Natural killer cell (primary cell): ENCODE results near the gene ABR. TPM values are rescaled to one million over a fixed set of nuclear protein-coding genes. Genes with fewer than 3 reads are reported as not detected.
"Not testable (repeated sequence)": the region's sequence is repeated elsewhere in the genome, so short reads cannot be mapped to it uniquely, and the experiment has no call there.

Source experiments
- ATAC-seq, 3 donors: fragments of 150-1000 bp in 2 of 3; fragments of 200-7000 bp in 1 of 3; cut with Tn5 transposase; 1 replicate in 1 of 3; 2 replicates in 2 of 3; pipeline ENCODE4 v1.10.0; 2021; ENCODE audit warnings: mild to moderate bottlenecking in 2 of 3, moderate library complexity in 2 of 3
- DNase-seq, 2 donors: peaks; one replicate each; pipeline versions ENCODE4 v3.0.0 to v3.0.0-alpha.2; 2013 to 2021; ENCODE audit warnings: mixed read lengths in 1 of 2
- H3K27ac ChIP-seq: one replicate; pipeline ENCODE4 v1.5.1; 2013; ENCODE audit warnings: mild to moderate bottlenecking, low read length
- H3K27me3 ChIP-seq: one replicate; pipeline ENCODE4 v1.6.1; 2013; ENCODE audit warnings: low read length; ENCODE audit not compliant: control insufficient read depth, insufficient read depth
- H3K36me3 ChIP-seq: one replicate; pipeline ENCODE4 v1.6.1; 2013; ENCODE audit warnings: low read length; ENCODE audit not compliant: control insufficient read depth, insufficient read depth
- H3K4me1 ChIP-seq: one replicate; pipeline ENCODE4 v1.6.1; 2013; ENCODE audit warnings: low read length; ENCODE audit not compliant: control insufficient read depth, insufficient read depth
- H3K4me3 ChIP-seq: one replicate; pipeline ENCODE4 v1.5.1; 2013; ENCODE audit warnings: low read length
- H3K9me3 ChIP-seq: one replicate; pipeline ENCODE4 v1.6.1; 2013; ENCODE audit warnings: low read length; ENCODE audit not compliant: control insufficient read depth, insufficient read depth
- H3K27ac Mint-ChIP-seq, 2 donors: one replicate each; pipeline ENCODE4 v1.8.0; 2022; ENCODE audit warnings: mild to moderate bottlenecking in 2 of 2, mixed read lengths in 2 of 2, moderate library complexity in 1 of 2
- H3K27me3 Mint-ChIP-seq, 2 donors: one replicate each; pipeline ENCODE4 v1.8.0; 2022; ENCODE audit warnings: low read depth in 2 of 2, mixed read lengths in 2 of 2
- H3K36me3 Mint-ChIP-seq: one replicate; pipeline ENCODE4 v1.8.0; 2022; ENCODE audit warnings: mixed read lengths
- H3K4me1 Mint-ChIP-seq, 2 donors: one replicate each; pipeline ENCODE4 v1.8.0; 2022; ENCODE audit warnings: mixed read lengths in 2 of 2
- H3K4me3 Mint-ChIP-seq: one replicate; pipeline ENCODE4 v1.8.0; 2022; ENCODE audit warnings: mild to moderate bottlenecking, moderate library complexity, mixed read lengths
- H3K9me3 Mint-ChIP-seq, 2 donors: one replicate each; pipeline ENCODE4 v1.8.0; 2022; ENCODE audit warnings: mixed read lengths in 2 of 2
- CTCF ChIP-seq: fragments of 200-600 bp; IDR thresholded peaks from one replicate; pipeline ENCODE4 v1.8.0; 2022; ENCODE audit warnings: antibody characterized with exemption
- WGBS: methylation state at CpG from one replicate; pipeline ENCODE4 v1.1.7; 2013; ENCODE audit warnings: missing lambda C conversion rate; ENCODE audit not compliant: insufficient coverage; 5-methylcytosine and 5-hydroxymethylcytosine counted together
- intact Hi-C: fragments of 100-400 bp; cut with micrococcal nuclease; formaldehyde crosslinking; loops from one replicate; pipeline ENCODE4 v1.14.2; 2022
- total RNA-seq, 4 donors: library from RNA; stranded (reverse); fragments of 120-200 nt in 1 of 4; gene quantifications; one replicate each; pipeline versions ENCODE4 v1.2.3 to v1.2.4, GENCODE V29; 2013 to 2022

Gene ABR
- total RNA-seq, 3 donors from 2014 or later (not counting 1 experiment from before 2014, with no cell fraction given): 155 to 215 (median 163) TPM

DNA sequence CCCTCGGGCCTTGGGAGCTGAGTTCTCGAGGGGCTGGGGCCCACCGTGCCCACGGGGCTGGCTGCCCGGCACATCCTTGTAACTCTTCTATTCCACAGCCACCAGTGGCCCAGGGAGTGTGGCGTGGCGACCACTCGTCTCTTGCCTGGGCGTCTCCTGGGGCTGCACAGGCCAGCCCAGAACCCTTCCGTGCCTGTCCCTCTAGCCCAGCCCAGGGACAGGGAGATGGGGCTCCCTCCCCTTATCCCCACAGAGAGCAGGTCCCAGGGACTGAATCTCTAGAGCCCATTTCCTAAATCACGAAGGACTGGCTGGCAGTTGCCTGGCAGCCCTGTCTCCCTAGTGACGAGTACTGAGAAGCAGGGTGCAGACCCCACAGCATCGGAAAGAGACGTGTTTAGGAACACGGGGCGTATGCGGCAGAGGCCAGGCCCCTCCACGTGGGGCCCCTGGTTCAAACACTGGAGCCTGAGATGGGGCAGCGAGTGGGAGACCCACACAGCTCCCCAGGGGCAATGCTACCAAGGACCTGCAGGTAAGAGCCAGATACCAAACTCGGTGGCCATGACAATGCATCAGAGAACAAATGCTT lies 131.8 kb downstream of the ABR start:
- ATAC-seq: no peak
- no peak overlapping the region for H3K27ac ChIP-seq
- intact Hi-C loops: no loop called here
- no peak overlapping the region for H3K4me3 ChIP-seq
- Mint-ChIP-seq H3K36me3 (no peaks in the 10 kb centered on the region), H3K9me3 (no peaks in the 10 kb centered on the region), H3K27ac (no peak overlapping the region), H3K4me3 (no peak overlapping the region), H3K4me1 (peaks cover 13 to 14% of the 10 kb centered on the region in 2 donors), H3K27me3 (no peaks in the 10 kb centered on the region)
- H3K27me3 ChIP-seq: no peaks in the 10 kb centered on the region
- WGBS: 94% methylated on average over 20 of the region's 20 CpGs
- peaks cover 4% of the 10 kb centered on the region for H3K4me1 ChIP-seq
- no peak for TF ChIP-seq CTCF
- no peaks in the 10 kb centered on the region for H3K9me3 ChIP-seq
- no peak for DNase-seq
- peaks cover 17% of the 10 kb centered on the region for H3K36me3 ChIP-seq

- H3K4me3 ChIP-seq: no peak overlapping the region
- peaks cover 13 to 21% of the 10 kb centered on the region in 2 donors for H3K4me1 Mint-ChIP-seq
- H3K9me3 ChIP-seq: no peaks in the 10 kb centered on the region
- ATAC-seq (no peak), DNase-seq (no peak)
- no peaks in the 10 kb centered on the region for H3K27me3 Mint-ChIP-seq
- 92% methylated on average over 21 of the region's 21 CpGs for WGBS
- H3K27ac Mint-ChIP-seq: no peak overlapping the region
- H3K4me3 Mint-ChIP-seq: no peak overlapping the region
- intact Hi-C loops: no loop called here
- H3K4me1 ChIP-seq: peaks cover 4% of the 10 kb centered on the region
- H3K27me3 ChIP-seq: no peaks in the 10 kb centered on the region
- no peaks in the 10 kb centered on the region for H3K9me3 Mint-ChIP-seq
- no peak overlapping the region for H3K27ac ChIP-seq
- H3K36me3 ChIP-seq: peaks cover 20% of the 10 kb centered on the region
- H3K36me3 Mint-ChIP-seq: no peaks in the 10 kb centered on the region
- no peak for TF ChIP-seq CTCF
Observed at GRCh38 chr17:1047177-1047878, 132.5 kb downstream of the ABR start.

DNA sequence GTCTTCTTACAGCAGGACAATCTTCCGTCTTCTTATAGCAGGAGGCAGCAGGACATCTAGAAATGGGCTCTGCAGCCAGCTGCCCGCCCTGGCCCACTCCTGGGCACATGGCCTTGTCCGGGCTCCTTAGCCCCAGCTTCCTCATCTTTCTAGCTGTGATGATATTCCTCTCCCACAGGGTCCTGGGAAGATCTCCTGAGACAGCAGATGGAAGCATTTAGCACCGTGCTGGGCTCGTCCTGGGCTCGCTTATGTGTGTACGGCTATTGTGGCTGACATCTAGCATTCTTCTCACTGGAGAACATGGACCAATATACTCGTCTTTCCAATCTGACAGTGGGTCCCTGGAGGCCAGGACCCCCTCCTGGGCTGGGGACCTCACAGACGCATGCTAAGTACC lies 134.3 kb downstream of the ABR start:
- intact Hi-C loops: no loop called here
- peak overlapping the region in 1 of 2 donors; percentile 4 for H3K27ac Mint-ChIP-seq
- Histone ChIP-seq H3K36me3 (peaks cover 20% of the 10 kb centered on the region), H3K27me3 (no peaks in the 10 kb centered on the region), H3K27ac (no peak overlapping the region), H3K4me3 (no peak overlapping the region), H3K9me3 (no peaks in the 10 kb centered on the region), H3K4me1 (peaks cover 3% of the 10 kb centered on the region)
- H3K4me1 Mint-ChIP-seq: peaks cover 18 to 26% of the 10 kb centered on the region in 2 donors
- H3K27me3 Mint-ChIP-seq: no peaks in the 10 kb centered on the region
- H3K9me3 Mint-ChIP-seq: no peaks in the 10 kb centered on the region
- no peak overlapping the region for H3K4me3 Mint-ChIP-seq
- ATAC-seq (no peak), DNase-seq (no peak)
- WGBS: 96% methylated on average over 9 of the region's 9 CpGs
- no peak for TF ChIP-seq CTCF
- no peaks in the 10 kb centered on the region for H3K36me3 Mint-ChIP-seq

- H3K9me3 ChIP-seq, H3K9me3 Mint-ChIP-seq, H3K27me3 Mint-ChIP-seq, ATAC-seq, intact Hi-C loops, H3K4me3 Mint-ChIP-seq, H3K36me3 Mint-ChIP-seq, H3K27me3 ChIP-seq, DNase-seq, H3K27ac ChIP-seq, H3K4me3 ChIP-seq: not testable (repeated sequence)
- H3K4me1 Mint-ChIP-seq: peaks cover 18 to 29% of the 10 kb centered on the region in 2 donors
- WGBS: 93% methylated on average over 11 of the region's 13 CpGs
- H3K36me3 ChIP-seq: peaks cover 15% of the 10 kb centered on the region
- peaks cover 12% of the 10 kb centered on the region for H3K4me1 ChIP-seq
- peak overlapping the region; percentile 4 to 39 for H3K27ac Mint-ChIP-seq
Observed at GRCh38 chr17:1044387-1045009, 135.3 kb downstream of the ABR start.
